Progenitor cell of endocrine pancreas (in vitro differentiated cells): ENCODE measurements around the gene TSSC4. TPM values are rescaled to one million over a fixed set of nuclear protein-coding genes. Genes with fewer than 3 reads are reported as not detected.

Experiments
- DNase-seq: peaks from one replicate; pipeline ENCODE4 v3.0.0; 2021; ENCODE audit warnings: low spot score; ENCODE audit not compliant: unreplicated experiment
- H3K27ac Mint-ChIP-seq: 2 replicates; pipeline ENCODE4 v1.8.0; 2021; ENCODE audit warnings: mild to moderate bottlenecking, moderate library complexity, mixed read lengths
- H3K27me3 Mint-ChIP-seq: 2 replicates; pipeline ENCODE4 v1.8.0; 2021; ENCODE audit warnings: mixed read lengths
- H3K36me3 Mint-ChIP-seq: 2 replicates; pipeline ENCODE4 v1.8.0; 2022; ENCODE audit warnings: mixed read lengths; ENCODE audit not compliant: insufficient read depth
- H3K4me1 Mint-ChIP-seq: 2 replicates; pipeline ENCODE4 v1.8.0; 2021; ENCODE audit warnings: low read depth, mixed read lengths
- H3K4me3 Mint-ChIP-seq: 2 replicates; pipeline ENCODE4 v1.8.0; 2021; ENCODE audit warnings: low read depth, mild to moderate bottlenecking, moderate library complexity, mixed read lengths
- H3K9me3 Mint-ChIP-seq: 2 replicates; pipeline ENCODE4 v1.8.0; 2021; ENCODE audit warnings: low read depth, mixed read lengths
- CTCF ChIP-seq: fragments of 200-600 bp; sonication (generic); IDR thresholded peaks from one replicate; pipeline ENCODE4 v1.5.0; 2021; ENCODE audit warnings: antibody characterized with exemption, mild to moderate bottlenecking; ENCODE audit not compliant: unreplicated experiment
- total RNA-seq: library from RNA; stranded (reverse); gene quantifications from 2 replicates; pipeline ENCODE4 v1.2.1, GENCODE V29; 2021

TSSC4 gene
- total RNA-seq, 1 donor from 2014 or later = 50.2 TPM

DNA sequence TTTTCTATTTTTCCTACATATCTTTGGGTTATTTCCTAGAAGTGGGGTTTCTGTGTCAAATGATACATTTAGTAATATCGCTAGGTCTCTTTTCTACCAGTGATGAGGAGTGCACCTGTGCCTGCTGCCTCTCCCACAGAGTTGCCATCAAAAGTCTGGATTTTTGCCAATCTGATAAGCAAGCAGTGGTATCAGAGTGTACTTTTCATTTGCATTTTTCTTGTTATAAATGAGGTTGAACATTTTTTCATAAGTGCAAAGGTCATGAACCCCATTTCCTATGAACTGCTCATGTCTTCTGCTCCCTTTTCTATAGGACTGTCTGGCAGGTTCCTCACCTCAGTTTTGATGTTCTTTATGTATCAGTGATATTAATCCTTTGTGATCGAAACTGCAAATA is 42.0 kb downstream of the TSSC4 start:
- Mint-ChIP-seq H3K4me3 (no peak overlapping the region), H3K27ac (no peak overlapping the region), H3K4me1 (peaks cover 2% of the 10 kb centered on the region), H3K27me3 (peaks cover 73% of the 10 kb centered on the region), H3K36me3 (no peaks in the 10 kb centered on the region), H3K9me3 (peaks cover 3% of the 10 kb centered on the region)
- TF ChIP-seq CTCF = no peak
- no peak for DNase-seq

GRCh38 chr11:2443406-2443805 is 42.9 kb downstream of the TSSC4 start:
- Mint-ChIP-seq H3K27me3 (peaks cover 70% of the 10 kb centered on the region), H3K27ac (no peak overlapping the region), H3K4me3 (peak overlapping the region; percentile 47), H3K4me1 (peaks cover 2% of the 10 kb centered on the region), H3K9me3 (peaks cover 3% of the 10 kb centered on the region), H3K36me3 (no peaks in the 10 kb centered on the region)
- TF ChIP-seq CTCF = no peak
- no peak for DNase-seq

- Mint-ChIP-seq H3K27me3 (peaks cover 68% of the 10 kb centered on the region), H3K36me3 (no peaks in the 10 kb centered on the region), H3K4me3 (peak within 1 kb of the TSS; percentile 67), H3K27ac (no peak within 1 kb of the TSS), H3K9me3 (peaks cover 3% of the 10 kb centered on the region), H3K4me1 (peaks cover 2% of the 10 kb centered on the region)
- no peak for TF ChIP-seq CTCF
- peak; percentile 50 for DNase-seq
Measured at GRCh38 chr11:2443881-2444820, 43.6 kb downstream of the TSSC4 start, which contains the start of gene TRPM5. TSS of gene TRPM5 (minus strand) at chr11:2444514. CDS start at chr11:2423036, 21,478 bp downstream.

DNA sequence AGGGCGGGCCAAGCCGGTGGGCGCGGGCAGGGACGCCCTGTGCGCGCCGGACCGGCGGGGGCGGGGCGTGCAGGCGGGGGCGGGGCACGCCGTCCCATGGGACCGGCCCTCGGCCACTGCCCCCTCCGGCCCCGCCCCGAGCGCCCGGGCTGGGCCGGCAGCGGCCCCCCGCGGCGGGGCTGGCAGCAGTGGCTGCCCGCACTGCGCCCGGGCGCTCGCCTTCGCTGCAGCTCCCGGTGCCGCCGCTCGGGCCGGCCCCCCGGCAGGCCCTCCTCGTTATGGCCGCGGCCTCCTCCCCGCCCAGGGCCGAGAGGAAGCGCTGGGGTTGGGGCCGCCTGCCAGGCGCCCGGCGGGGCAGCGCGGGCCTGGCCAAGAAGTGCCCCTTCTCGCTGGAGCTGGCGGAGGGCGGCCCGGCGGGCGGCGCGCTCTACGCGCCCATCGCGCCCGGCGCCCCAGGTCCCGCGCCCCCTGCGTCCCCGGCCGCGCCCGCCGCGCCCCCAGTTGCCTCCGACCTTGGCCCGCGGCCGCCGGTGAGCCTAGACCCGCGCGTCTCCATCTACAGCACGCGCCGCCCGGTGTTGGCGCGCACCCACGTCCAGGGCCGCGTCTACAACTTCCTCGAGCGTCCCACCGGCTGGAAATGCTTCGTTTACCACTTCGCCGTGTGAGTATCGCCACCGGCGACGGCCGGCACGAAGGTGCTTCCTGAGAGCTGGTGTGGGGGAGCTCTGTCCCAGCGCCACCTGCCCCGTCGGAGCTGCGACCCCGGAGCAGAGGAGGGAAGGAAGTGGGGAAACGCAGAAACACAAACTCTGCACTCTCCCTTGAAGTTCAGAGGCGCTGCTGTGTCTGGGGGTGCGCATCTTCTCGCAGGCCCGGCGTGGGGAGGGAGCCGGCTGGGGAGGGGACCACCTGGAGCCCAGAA is 44.5 kb downstream of the TSSC4 start, which contains the start of gene KCNQ1:
KCNQ1 (plus strand) TSS at position 188 of the 925 bp plus-strand sequence; CDS start at position 279, 91 bp downstream.
- Mint-ChIP-seq H3K27ac (no peak within 1 kb of the TSS), H3K27me3 (peaks cover 68% of the 10 kb centered on the region), H3K4me1 (peaks cover 2% of the 10 kb centered on the region), H3K9me3 (no peaks in the 10 kb centered on the region), H3K4me3 (peak within 1 kb of the TSS; percentile 67), H3K36me3 (no peaks in the 10 kb centered on the region)
- peak; percentile 14 for TF ChIP-seq CTCF
- peak; percentile 64 for DNase-seq
